Skin of body (tissue), 2 donors: ENCODE measurements around the gene CABCOCO1. TPM values are rescaled to one million over a fixed set of nuclear protein-coding genes. Genes with fewer than 3 reads are reported as not detected.

Source experiments
- DNase-seq: peaks from one replicate; lab custom pipeline; 2025; lab: John Stamatoyannopoulos, UW
- total RNA-seq: library from RNA; depleted of rRNA; stranded (reverse); fragments of >200 nt; gene quantifications from one replicate; pipeline ENCODE4 v1.2.3, GENCODE V29; 2014

The CABCOCO1 gene
- total RNA-seq, 1 donor from 2014 or later, result 2.0 TPM

- DNase-seq, result no peak
These were observed 150.2 kb downstream of the CABCOCO1 start for GRCh38 chr10:61812920-61813319.

- no peak for DNase-seq
These were observed 151.4 kb downstream of the CABCOCO1 start for GRCh38 chr10:61814160-61814559.

DNA sequence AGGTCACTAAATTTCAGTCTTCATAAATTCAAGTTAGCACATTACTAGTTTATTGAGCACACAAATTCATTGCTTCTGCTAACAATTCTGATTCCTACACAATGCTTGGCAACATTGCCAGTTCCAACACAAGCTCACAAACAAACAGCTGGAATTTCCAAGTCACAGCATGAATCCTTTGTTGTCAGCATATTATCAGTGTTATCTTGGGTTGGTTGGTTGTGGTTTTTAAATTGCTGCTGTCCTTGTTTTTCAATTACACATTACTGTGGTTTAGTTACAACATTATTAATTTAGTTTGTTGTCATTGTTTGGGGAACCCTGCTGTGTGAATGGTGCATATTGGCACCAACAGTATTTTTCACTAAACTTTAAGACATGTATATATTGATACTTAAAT lies 152.8 kb downstream of the CABCOCO1 start:
- DNase-seq, result no peak

Other genes starting within 250 kb of the CABCOCO1 start
- gene TMEM26, start 209.5 kb upstream of the CABCOCO1 start, total RNA-seq, result 5.1 TPM
- gene ARID5B, start 238.8 kb downstream of the CABCOCO1 start, total RNA-seq, result 68.3 TPM